CD4-positive, alpha-beta T cell (primary cell): ENCODE measurements around the gene AP4M1. TPM values are rescaled to one million over a fixed set of nuclear protein-coding genes. Genes with fewer than 3 reads are reported as not detected.

Experiments
- ATAC-seq: fragments of 200-7000 bp; cut with Tn5 transposase; one replicate; pipeline ENCODE4 v1.10.0; 2022; ENCODE audit warnings: mild to moderate bottlenecking; ENCODE audit not compliant: poor library complexity
- CTCF ChIA-PET: fragments of 350-600 bp; sonication (Branson Sonifier 250); formaldehyde crosslinking; loops from one replicate; lab custom pipeline; 2021; ENCODE audit warnings: antibody characterized with exemption, inconsistent platforms; lab: Charles Lee
- POLR2A ChIA-PET: fragments of 350-600 bp; sonication (Branson Sonifier 250); formaldehyde crosslinking; loops from one replicate; lab custom pipeline; 2021; ENCODE audit warnings: antibody characterized with exemption, inconsistent platforms; lab: Charles Lee
- DNase-seq, 14 experiments: peaks; one replicate each; pipeline ENCODE4 v3.0.0-alpha.2; 2013 to 2020; ENCODE audit warnings: mixed read lengths in 2 of 14
- H3K27ac ChIP-seq, 2 donors: one replicate each; pipeline versions ENCODE4 v1.5.1 to v1.7.0; 2013; ENCODE audit warnings: low read length in 2 of 2, low read depth in 1 of 2, mild to moderate bottlenecking in 1 of 2
- H3K27me3 ChIP-seq, 2 experiments: 1 replicate in 1 of 2; 2 replicates in 1 of 2; pipeline versions ENCODE4 v1.6.1 to v1.7.0; 2013; ENCODE audit warnings: low read length in 2 of 2, control low read depth in 1 of 2, mild to moderate bottlenecking in 1 of 2, moderate library complexity in 1 of 2; ENCODE audit not compliant: insufficient read depth in 2 of 2, control insufficient read depth in 1 of 2
- H3K36me3 ChIP-seq: one replicate; pipeline ENCODE4 v1.6.1; 2013; ENCODE audit warnings: low read length, control low read depth; ENCODE audit not compliant: insufficient read depth
- H3K4me1 ChIP-seq: one replicate; pipeline ENCODE4 v1.6.1; 2013; ENCODE audit warnings: low read length, control low read depth; ENCODE audit not compliant: insufficient read depth
- H3K4me3 ChIP-seq: one replicate; pipeline ENCODE4 v1.5.1; 2013; ENCODE audit warnings: mild to moderate bottlenecking, low read length, moderate library complexity
- H3K9me3 ChIP-seq, 2 experiments: 1 replicate in 1 of 2; 2 replicates in 1 of 2; pipeline versions ENCODE4 v1.6.1 to v1.7.0; 2013; ENCODE audit warnings: low read length in 2 of 2, mild to moderate bottlenecking in 2 of 2, control low read depth in 1 of 2, moderate library complexity in 1 of 2; ENCODE audit not compliant: control insufficient read depth in 1 of 2, insufficient read depth in 1 of 2
- H3K27ac Mint-ChIP-seq: one replicate; pipeline ENCODE4 v1.8.0; 2020; ENCODE audit warnings: mixed read lengths
- H3K27me3 Mint-ChIP-seq: one replicate; pipeline ENCODE4 v1.8.0; 2021; ENCODE audit warnings: mixed read lengths
- H3K36me3 Mint-ChIP-seq: one replicate; pipeline ENCODE4 v1.8.0; 2021; ENCODE audit warnings: low read depth, mixed read lengths
- H3K4me1 Mint-ChIP-seq: one replicate; pipeline ENCODE4 v1.8.0; 2021; ENCODE audit warnings: low read depth, mixed read lengths
- H3K4me3 Mint-ChIP-seq: one replicate; pipeline ENCODE4 v1.8.0; 2020; ENCODE audit warnings: mild to moderate bottlenecking, mixed read lengths
- H3K9me3 Mint-ChIP-seq: one replicate; pipeline ENCODE4 v1.8.0; 2020; ENCODE audit warnings: mixed read lengths
- intact Hi-C, 2 experiments: fragments of 100-400 bp; cut with DNase I in 1 of 2; cut with micrococcal nuclease in 1 of 2; formaldehyde crosslinking; loops; one replicate each; pipeline versions ENCODE4 v1.15.1 to v1.9.0; 2023 to 2025; cut with DNase I, micrococcal nuclease
- total RNA-seq, 174 experiments: library from RNA in 2 of 174; stranded (reverse) in 2 of 174; gene quantifications; one replicate each; pipeline ENCODE4 v1.2.3 and lab custom pipeline; 2021 to 2026
- TF ChIP-seq, protein P1 (sequence below): fragments of 200-600 bp; IDR thresholded peaks from one replicate; pipeline ENCODE4 v1.8.0; 2022; ENCODE audit warnings: antibody characterized with exemption, mild to moderate bottlenecking

AP4M1 gene
- total RNA-seq, 2 experiments from 2014 or later, result 2.8 to 4.0 TPM

DNA sequence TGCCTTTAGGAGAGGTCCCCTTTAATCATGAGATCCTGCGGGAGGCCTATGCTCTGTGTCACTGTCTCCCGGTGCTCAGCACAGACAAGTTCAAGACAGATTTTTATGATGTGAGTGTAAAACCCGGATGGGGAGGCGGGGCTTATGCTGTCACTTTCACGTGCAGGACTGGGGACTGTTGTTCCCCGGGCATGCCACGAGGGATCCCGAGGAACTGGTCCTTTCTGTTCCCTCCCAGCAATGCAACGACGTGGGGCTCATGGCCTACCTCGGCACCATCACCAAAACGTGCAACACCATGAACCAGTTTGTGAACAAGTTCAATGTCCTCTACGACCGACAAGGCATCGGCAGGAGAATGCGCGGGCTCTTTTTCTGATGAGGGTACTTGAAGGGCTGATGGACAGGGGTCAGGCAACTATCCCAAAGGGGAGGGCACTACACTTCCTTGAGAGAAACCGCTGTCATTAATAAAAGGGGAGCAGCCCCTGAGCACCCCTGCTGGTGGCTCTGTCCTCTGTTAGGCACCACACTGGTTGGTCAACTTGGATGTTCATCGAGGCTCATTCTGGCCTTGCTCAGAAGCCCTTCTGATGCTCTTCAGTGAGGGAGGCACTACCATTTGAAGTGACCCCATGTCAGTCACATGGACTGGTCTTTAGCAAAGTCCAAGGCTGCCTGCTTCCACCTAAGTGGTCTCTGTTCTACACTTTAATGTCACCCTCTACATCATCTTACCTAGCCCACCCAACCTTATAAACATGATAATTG, 9.8 kb upstream of the AP4M1 start:
- H3K4me3 ChIP-seq, result no peak overlapping the region
- ChIA-PET POLR2A (interaction anchor here (1.8 kb wide), 1 partner anchor 9 kb away, joined by 6 read pairs; the partner anchor contains the start of genes AP4M1 and MCM7), CTCF (interaction anchor here (1.6 kb wide), 1 partner anchor 39 kb away, joined by 5 read pairs; no protein-coding TSS in a partner anchor)
- peaks cover 25% of the 10 kb centered on the region for H3K4me1 Mint-ChIP-seq
- no peaks in the 10 kb centered on the region for H3K27me3 Mint-ChIP-seq
- DNase-seq (no peak), ATAC-seq (no peak)
- H3K27ac ChIP-seq, result no peak overlapping the region
- TF ChIP-seq, protein P1, sequence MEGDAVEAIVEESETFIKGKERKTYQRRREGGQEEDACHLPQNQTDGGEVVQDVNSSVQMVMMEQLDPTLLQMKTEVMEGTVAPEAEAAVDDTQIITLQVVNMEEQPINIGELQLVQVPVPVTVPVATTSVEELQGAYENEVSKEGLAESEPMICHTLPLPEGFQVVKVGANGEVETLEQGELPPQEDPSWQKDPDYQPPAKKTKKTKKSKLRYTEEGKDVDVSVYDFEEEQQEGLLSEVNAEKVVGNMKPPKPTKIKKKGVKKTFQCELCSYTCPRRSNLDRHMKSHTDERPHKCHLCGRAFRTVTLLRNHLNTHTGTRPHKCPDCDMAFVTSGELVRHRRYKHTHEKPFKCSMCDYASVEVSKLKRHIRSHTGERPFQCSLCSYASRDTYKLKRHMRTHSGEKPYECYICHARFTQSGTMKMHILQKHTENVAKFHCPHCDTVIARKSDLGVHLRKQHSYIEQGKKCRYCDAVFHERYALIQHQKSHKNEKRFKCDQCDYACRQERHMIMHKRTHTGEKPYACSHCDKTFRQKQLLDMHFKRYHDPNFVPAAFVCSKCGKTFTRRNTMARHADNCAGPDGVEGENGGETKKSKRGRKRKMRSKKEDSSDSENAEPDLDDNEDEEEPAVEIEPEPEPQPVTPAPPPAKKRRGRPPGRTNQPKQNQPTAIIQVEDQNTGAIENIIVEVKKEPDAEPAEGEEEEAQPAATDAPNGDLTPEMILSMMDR, result no peak
- H3K36me3 ChIP-seq, result peaks cover 64% of the 10 kb centered on the region
- intact Hi-C loops, result no loop called here
- H3K9me3 ChIP-seq, result no peaks in the 10 kb centered on the region
- peak overlapping the region; percentile 36 for H3K27ac Mint-ChIP-seq
- H3K27me3 ChIP-seq, result no peaks in the 10 kb centered on the region
- H3K4me3 Mint-ChIP-seq, result peak overlapping the region; percentile 66
- peaks cover 24% of the 10 kb centered on the region for H3K4me1 ChIP-seq
- peaks cover 73% of the 10 kb centered on the region for H3K36me3 Mint-ChIP-seq
- no peaks in the 10 kb centered on the region for H3K9me3 Mint-ChIP-seq

DNA sequence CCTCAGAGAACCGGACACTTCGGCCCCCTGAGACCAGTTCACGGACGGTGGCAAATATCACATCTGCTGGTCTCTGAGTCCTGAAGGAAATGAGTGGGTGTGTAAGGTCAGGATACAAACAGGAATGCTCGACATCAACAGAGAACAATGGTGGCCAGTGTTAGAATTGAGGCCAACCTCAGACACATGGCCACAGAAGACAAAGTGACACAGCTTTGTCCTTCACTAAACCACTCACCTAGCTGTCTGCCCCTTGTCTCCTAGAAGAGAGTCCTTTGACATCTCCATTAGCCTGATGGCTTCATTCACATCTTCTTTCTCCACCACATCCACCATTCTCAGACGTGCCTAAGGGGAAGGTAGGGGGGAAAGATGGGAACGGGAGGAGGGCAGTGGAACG, 8.4 kb upstream of the AP4M1 start:
- no peak overlapping the region for H3K27ac Mint-ChIP-seq
- Histone ChIP-seq H3K4me1 (peaks cover 22% of the 10 kb centered on the region), H3K4me3 (no peak overlapping the region), H3K27me3 (no peaks in the 10 kb centered on the region), H3K9me3 (no peaks in the 10 kb centered on the region), H3K36me3 (peaks cover 77% of the 10 kb centered on the region), H3K27ac (no peak overlapping the region)
- CTCF ChIA-PET, result no interaction called here
- intact Hi-C loops, result no loop called here
- POLR2A ChIA-PET, result interaction anchor here (1.8 kb wide), 1 partner anchor 8 kb away, joined by 6 read pairs; the partner anchor contains the start of genes AP4M1 and MCM7
- no peak overlapping the region for H3K4me3 Mint-ChIP-seq
- peaks cover 35% of the 10 kb centered on the region for H3K4me1 Mint-ChIP-seq
- H3K9me3 Mint-ChIP-seq, result no peaks in the 10 kb centered on the region
- peaks cover 87% of the 10 kb centered on the region for H3K36me3 Mint-ChIP-seq
- TF ChIP-seq, protein P1, result no peak
- no peaks in the 10 kb centered on the region for H3K27me3 Mint-ChIP-seq
- DNase-seq (no peak), ATAC-seq (no peak)

DNA sequence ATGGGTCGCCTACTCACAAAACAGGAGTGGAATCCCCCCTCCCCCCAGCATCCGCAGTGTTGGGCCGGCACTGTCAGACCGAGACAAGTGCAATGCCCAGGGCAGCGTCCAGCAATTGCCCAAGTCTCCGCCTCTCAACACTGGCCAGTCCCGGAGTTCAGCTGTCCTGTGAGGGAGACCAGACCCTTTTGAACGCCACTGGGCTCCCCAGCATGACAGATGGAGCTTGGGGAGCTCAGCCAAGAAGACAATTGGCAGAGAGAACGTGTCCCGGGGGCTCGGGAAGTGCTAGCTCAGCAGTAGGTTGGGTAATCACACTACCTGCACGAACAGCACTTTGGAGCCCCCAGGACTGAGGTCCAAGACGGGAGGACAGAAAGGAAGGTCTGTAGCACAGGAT, 7.9 kb upstream of the AP4M1 start:
- ChIA-PET POLR2A (no interaction called here), CTCF (no interaction called here)
- TF ChIP-seq, protein P1, result no peak
- H3K27me3 ChIP-seq, result no peaks in the 10 kb centered on the region
- intact Hi-C loops, result no loop called here
- no peak overlapping the region for H3K27ac Mint-ChIP-seq
- no peak for DNase-seq
- no peak for ATAC-seq
- no peak overlapping the region for H3K4me3 ChIP-seq
- peaks cover 92% of the 10 kb centered on the region for H3K36me3 Mint-ChIP-seq
- H3K4me1 Mint-ChIP-seq, result peaks cover 37% of the 10 kb centered on the region
- H3K27me3 Mint-ChIP-seq, result no peaks in the 10 kb centered on the region
- H3K4me1 ChIP-seq, result peaks cover 20% of the 10 kb centered on the region
- no peak overlapping the region for H3K4me3 Mint-ChIP-seq
- H3K27ac ChIP-seq, result no peak overlapping the region
- H3K9me3 Mint-ChIP-seq, result no peaks in the 10 kb centered on the region
- no peaks in the 10 kb centered on the region for H3K9me3 ChIP-seq
- H3K36me3 ChIP-seq, result peaks cover 82% of the 10 kb centered on the region
